Brain pericyte (primary cell): ENCODE results near the gene U2AF1L4.
"Not testable (repeated sequence)": the region's sequence is repeated elsewhere in the genome, so short reads cannot be mapped to it uniquely, and the experiment has no call there.

Experiments used
- DNase-seq: peaks from one replicate; pipeline ENCODE4 v3.0.0-alpha.2; 2012; ENCODE audit warnings: low read depth, low spot score

Gene U2AF1L4

GRCh38 chr19:35725216-35725861, 19.9 kb downstream of the U2AF1L4 start:
- no peak for DNase-seq

- DNase-seq = no peak
Observed at GRCh38 chr19:35724560-35724959, 20.7 kb downstream of the U2AF1L4 start.

GRCh38 chr19:35724132-35724531, 21.1 kb downstream of the U2AF1L4 start:
- not testable (repeated sequence) for DNase-seq

DNA sequence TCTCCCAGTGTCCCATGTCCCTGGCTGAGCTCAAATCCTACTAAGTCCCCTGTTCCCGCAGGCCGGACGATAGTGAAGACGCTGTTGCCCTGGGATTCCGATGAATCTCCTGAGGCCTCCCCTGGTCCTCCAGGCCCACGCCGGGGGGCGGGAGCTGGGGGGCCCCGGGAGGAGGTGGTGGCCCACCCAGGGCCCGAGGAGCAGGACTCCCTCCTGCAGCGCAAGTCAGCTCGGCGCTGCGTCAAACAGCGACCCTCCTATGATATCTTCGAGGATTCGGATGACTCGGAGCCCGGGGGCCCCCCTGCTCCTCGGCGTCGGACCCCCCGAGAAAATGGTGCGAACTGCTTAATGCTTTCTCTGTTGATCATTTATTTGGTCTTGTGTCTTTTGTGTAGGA, 21.5 kb downstream of the U2AF1L4 start:
- no peak for DNase-seq

DNA sequence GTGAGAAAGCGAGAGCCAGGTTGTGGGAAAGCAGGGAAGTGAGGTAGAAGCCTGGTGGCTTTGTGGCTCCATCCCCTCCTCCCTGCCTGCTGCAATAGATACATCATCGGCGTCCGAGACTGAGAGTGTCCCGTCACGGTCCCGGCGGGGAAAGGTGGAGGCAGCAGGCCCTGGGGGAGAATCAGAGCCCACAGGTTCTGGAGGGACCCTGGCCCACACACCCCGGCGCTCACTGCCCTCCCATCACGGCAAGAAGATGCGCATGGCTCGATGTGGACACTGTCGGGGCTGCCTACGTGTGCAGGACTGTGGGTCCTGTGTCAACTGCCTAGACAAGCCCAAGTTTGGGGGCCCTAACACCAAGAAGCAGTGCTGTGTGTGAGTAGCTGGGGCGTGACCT, 22.3 kb downstream of the U2AF1L4 start:
- no peak for DNase-seq

- no peak for DNase-seq
Observed at GRCh38 chr19:35722461-35722860, 22.8 kb downstream of the U2AF1L4 start.

GRCh38 chr19:35721374-35721773, 23.8 kb downstream of the U2AF1L4 start:
- DNase-seq = no peak

GRCh38 chr19:35720648-35721047, 24.6 kb downstream of the U2AF1L4 start:
- DNase-seq = no peak

DNA sequence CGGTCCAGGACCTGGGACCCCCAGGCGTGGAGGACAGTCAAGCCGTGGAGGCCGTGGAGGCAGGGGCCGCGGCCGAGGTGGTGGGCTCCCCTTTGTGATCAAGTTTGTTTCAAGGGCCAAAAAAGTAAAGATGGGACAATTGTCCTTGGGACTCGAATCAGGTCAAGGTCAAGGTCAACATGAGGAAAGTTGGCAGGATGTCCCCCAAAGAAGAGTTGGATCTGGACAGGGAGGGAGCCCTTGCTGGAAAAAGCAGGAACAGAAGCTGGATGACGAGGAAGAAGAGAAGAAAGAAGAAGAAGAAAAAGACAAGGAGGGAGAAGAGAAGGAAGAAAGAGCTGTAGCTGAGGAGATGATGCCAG, 25.1 kb downstream of the U2AF1L4 start:
- no peak for DNase-seq

GRCh38 chr19:35719402-35720162, 25.6 kb downstream of the U2AF1L4 start:
- DNase-seq = no peak

DNA sequence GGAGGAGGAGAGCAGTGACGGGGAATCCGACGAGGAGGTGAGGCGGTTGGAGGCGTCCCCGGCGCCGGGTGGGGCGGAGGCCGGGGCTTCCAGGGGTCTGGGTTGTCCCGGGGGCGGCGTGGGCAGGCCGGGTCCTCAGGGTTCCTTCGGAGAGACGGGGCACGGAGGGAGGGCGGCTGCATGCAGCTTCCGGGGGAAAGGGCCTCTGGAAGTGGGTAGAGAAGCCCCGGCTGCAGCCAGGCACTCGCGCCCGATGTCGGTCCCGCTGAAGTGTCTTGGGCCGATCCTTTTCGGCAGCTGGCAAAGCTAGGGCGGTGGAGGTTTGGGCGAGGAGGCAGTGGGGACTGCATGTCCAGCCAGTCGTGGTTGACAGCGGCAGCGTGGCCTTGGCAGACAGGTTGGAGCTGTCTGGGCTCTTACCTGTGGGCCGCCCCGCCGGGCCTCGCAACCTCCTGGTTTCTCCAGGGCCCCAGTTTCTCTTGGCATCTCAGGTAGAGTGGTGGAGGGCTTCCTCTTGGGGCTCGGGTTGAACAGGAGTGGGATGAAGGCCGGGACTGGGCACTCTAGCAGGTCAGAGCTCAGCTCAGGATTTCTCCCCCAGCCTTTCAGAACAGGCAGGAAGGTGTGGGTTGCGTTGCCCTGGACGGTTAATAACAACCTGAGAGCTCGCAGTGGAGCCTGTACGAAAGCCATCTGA, 26.7 kb downstream of the U2AF1L4 start:
- no peak for DNase-seq

DNA sequence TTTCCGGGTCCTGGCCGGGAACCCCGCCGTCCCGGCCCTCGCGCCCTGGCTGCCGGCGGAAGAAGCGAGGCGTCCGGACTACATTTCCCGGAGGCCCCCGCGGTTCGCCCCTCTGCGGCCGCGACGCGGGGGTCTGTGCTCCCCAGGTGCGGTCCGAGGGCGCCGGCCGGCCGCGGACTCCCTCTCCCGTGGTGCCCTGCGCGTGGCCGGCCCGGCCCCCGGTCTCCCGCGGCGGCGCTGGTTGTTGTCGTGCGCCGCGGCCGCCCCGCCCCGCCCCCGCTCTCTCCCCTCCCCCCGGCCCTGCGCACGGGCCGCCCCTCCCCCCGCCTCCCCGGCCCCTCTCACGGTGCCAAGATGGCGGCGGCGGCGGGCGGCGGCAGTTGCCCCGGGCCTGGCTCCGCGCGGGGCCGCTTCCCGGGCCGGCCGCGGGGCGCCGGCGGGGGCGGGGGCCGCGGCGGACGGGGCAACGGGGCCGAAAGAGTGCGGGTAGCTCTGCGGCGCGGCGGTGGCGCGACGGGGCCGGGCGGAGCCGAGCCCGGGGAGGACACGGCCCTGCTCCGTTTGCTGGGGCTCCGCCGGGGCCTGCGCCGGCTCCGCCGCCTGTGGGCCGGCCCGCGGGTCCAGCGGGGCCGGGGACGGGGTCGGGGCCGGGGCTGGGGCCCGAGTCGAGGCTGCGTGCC, 27.4 kb downstream of the U2AF1L4 start, which contains the start of gene KMT2B:
Gene KMT2B (plus strand): TSS at position 339 of the 680 bp plus-strand sequence. CDS start 16 bp downstream, at position 355.
- DNase-seq = no peak

DNA sequence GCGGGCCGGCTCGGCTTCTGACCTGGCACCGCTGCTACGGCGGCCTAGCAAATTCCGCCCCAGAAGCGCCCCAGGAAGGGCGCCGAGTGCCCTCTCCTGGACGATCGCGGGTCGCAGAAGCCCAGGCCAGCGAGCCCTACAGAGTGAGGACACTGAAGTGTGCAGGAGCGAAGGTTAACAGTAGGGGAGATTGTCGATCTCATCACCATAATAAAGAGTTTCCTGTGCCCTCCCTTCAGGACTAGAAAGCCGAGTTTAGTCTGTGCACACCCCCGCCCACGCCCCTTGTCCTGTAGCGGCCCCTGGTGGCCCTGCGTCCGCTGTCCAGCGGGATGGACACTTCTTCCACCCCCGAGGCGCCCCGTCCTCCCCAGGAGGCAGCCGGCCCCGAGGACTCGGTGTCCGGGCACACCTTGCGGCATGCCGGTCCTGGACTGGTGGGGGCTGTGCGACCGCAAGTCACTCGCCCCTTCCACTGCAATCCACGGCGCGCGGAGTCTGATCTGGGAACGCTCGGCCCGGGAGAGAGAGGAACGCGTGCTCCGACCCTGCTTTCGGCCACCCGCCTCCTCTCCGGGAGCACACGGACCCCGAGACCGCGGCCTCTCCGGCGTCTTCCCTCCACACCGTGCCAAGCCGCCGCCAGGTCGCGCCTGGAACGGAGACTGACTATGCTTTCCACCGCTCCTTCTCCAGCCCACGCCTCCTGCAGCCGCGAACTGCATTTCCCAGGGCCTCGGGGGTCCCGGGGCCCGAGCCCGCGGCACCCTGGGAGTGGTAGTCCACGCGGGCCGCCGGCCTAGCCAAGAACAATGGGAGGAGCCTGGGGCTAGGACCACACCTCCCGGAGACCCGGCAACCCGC, 28.2 kb downstream of the U2AF1L4 start:
- peak; percentile 91 for DNase-seq

DNA sequence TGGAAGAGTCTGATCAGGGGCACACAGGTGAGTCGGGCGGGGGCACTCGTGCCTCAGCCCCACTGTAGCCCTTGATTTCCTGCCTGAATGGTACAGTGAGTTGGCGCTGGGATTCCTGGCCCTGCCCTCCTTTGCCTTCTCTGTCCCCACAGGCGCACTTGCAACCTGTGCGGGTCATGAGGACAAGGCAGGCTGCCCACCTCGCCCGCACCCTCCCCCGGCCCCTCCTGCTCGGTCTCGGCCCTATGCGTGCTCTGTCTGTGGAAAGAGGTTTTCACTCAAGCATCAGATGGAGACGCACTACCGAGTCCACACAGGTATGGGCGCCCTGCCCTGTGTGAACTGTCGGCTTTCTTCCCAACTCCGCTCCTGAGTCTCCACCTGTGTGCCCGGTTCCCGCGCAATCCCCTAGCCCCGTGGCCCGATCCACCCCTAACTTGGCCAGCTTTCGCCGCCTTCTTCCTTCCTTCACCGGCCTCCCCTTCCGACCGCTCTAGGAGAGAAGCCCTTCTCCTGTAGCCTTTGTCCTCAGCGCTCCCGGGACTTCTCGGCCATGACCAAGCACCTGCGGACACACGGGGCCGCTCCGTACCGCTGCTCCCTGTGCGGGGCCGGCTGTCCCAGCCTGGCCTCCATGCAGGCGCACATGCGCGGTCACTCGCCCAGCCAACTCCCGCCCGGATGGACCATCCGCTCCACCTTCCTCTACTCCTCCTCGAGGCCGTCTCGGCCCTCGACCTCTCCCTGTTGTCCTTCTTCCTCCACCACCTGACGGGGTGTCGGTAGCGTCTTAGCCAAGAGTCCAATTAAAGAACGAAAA, 29.0 kb downstream of the U2AF1L4 start:
- DNase-seq = no peak

GRCh38 chr19:35715355-35715809, 29.8 kb downstream of the U2AF1L4 start:
- no peak for DNase-seq

GRCh38 chr19:35714601-35715354, 30.4 kb downstream of the U2AF1L4 start:
- no peak for DNase-seq

DNA sequence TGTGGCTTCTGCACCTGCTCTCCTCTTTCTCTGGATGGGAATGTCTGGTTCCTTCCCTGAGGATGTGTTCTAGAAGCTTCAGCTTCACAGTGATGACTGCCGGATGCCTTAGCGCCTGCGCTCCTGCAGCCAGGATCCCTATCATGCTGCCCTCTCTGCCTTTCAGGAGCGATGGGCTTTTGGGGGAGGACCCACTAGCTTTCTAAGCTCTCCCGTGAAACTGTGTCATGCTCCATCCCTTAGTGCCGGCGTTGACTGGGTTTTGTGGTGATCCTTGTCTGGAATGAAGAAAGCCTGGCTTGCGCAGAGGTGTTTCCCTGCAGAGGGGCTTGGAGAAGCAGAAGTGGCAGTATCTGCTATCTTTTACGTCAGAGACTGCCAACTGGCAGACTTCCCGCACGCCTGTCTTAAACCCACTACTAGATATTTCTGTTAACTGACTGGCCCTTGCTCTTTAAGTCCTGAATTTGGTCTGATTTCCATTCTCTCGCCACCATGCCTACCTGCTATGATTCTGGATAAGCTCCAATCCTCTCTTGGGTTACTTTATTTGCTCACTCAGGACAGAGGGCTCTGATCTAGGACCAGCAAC, 31.2 kb downstream of the U2AF1L4 start:
- no peak for DNase-seq

GRCh38 chr19:35713506-35713850, 31.7 kb downstream of the U2AF1L4 start:
- DNase-seq = no peak
